HG03060 (cell line): Measurements from ENCODE around the gene ATP6V1G3.
"Not testable (repeated sequence)": the region's sequence is repeated elsewhere in the genome, so short reads cannot be mapped to it uniquely, and the experiment has no call there.

Experiments
- ATAC-seq: cut with Tn5 transposase; IDR thresholded peaks from one replicate; pipeline ENCODE4 v1.9.1; 2021; ENCODE audit warnings: low read depth, moderate number of reproducible peaks; ENCODE audit not compliant: unreplicated experiment

ATP6V1G3 gene

DNA sequence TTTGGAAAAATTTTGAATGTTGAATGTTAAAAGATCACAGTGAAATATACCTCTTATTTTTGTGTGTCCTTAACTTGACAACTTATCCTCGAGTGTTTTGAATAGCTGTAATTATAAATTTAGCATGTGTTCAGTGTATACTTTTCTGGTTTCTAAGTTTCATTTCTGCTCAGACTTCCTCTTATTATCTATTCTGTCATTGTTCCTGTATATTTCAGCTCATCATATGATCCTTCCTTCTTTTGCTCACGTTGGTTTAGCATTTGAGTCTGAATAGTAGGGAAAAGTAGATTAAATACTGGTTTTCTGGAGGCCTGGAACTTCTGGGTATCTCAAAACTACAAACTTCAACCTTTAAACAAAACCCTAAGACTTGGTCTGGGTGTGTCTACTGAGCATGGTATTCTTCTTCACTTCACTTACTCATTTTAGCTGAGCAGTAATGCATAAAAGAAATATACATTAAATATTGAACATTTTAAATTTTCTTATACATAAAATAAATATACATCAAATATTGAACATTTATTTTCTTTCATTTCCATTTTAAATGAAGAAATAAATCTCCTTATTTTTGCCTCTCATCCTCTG is 3.3 kb upstream of the ATP6V1G3 start:
- ATAC-seq, result peak; percentile 90

DNA sequence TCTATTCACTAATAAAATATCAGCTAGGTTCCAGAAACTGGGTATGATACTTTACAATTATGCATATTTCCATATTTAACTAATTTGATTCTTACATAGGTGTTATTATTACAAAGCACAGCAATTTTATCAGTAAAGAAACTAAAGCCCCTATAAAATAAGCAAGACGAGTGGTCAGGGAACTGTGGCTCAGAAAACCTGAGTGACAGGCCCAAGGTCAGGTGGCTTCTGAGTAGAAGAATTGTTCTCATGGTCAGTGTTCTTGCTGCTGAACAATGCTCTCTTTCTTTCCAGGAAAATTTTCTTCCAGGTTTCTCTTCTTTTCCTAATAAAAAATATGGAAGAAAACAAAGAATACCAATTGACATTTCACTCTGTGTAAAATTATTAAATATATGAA is 2.2 kb upstream of the ATP6V1G3 start:
- ATAC-seq, result no peak

DNA sequence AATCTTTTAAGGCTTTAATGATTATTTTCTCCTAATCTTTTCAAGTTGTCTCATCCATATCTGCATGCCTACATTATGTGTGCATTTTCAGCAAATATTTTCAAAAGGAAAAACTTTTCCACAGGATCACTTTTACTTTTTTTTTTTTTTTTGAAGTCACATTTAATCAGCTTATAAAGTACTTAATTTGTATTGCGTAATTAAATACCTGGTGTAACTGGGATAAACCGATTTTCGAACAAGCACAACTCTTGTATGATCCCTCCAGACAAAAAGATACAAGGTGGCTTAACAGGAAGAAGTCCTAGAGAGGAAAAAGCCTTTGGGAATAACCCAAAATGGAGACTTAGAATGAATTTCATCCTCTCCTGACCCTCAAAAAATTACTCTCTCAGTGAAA is 1.3 kb upstream of the ATP6V1G3 start:
- ATAC-seq, result no peak

DNA sequence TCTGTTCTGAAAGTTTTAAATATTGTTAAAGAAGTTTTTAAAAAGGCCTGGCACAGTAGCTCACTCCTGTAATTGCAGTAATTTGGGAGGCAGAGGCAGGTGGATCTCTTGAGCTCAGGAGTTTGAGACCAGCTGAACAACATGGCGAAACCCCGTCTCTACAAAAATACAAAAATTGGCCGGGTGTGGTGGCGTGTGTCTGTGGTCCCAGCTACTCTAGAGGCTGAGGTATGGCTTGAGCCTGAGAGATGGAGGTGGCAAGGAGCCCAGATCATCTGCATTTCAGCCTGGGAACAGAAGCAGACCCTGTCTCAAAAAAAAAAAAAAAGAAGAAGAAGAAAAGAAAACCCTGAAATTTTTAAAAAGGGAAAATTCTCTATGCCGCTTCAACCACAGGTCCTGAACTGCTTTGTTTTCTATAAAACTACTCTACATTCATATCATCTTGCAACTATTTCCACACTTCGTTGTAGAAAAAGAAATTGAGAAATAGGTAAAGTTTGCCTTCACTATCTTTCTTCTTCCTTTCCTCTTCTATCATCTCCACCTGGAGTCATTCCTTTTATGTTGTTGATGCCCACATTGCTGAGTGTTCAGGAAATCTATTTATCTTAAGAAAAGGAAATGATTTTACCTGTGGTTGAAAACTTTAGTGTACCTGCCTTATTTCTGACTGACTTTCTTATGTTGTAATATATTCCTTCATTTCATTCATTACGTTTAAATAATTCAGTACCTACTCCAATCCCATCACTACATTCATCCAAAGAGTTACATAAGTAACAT is 1.7 kb downstream of the ATP6V1G3 start:
- ATAC-seq, result no peak

DNA sequence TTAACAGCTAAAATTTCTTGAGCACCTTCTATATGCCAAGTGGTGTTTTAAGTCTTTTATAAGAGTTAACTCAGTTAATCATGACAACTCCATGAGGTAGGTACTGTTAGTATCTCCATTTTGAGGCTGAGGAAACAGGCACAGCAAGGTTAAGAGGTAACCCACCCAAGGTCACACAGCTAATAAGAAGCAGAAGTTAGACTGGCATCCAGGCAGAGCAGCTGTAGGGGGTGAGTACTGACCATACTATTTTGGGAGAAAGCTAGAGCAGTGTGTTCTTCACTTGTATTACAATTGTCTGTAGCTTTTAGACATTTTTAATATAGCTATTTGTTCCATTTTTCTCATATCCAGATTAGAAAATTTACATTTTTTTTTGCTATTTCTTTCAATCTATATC is 4.8 kb downstream of the ATP6V1G3 start:
- no peak for ATAC-seq

DNA sequence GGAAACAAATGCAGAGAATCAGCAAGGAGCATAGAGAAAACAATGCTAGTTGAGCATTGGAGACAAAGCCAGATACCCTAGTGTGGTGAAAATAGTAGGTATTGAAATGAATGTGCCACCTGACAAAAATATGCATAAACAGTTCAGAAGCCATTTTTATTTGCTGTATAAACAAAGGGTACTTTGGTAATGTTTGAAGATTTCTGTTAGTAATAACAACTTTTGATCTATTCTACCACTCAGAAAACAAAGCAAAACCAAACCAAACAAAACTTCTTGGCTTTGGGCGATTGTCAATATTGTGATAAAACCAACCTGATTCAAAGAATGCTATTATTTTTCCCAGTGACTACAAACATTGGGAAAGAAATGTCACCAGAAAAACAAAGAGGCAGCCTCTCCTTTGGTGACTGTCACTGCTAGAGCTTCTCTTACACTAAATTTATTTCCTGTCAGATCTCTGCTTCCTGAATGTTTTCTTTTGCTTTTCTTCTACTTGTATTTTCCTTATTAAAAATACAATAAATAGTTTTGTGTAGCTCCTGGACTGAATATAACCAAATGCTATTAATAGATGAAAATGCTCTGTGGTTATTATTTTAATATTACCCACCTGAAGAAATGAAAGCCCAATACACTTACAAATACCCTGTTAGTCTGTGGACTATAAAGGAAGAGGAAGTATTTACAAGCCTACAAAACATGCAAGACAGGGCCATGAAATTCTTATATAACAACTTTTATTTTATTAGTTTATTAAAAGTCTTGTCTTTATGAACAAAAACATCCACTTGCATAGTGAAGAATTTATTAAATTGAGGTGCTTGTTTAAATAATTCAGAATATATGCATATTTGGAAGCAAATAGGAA is 5.7 kb downstream of the ATP6V1G3 start:
- ATAC-seq, result no peak

DNA sequence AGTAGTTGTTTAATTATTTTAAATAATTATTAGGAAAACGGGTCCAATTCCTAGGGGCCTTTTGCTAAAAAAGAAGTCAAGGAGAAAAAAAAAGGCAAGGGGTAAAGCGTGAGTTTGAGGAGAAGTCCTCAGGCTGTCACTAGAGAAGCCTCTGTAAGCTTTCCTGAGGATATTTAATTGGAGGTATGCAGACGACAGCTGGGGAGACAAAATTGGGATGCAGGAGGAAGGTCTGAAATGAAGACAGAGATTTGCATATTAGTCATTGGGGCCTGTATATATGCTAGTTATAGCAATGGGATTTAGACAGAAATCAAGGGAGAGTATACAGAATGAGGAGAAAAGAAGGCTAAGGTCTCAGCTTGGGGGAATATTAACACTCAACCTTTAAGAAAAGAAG is 8.6 kb downstream of the ATP6V1G3 start:
- ATAC-seq, result no peak

DNA sequence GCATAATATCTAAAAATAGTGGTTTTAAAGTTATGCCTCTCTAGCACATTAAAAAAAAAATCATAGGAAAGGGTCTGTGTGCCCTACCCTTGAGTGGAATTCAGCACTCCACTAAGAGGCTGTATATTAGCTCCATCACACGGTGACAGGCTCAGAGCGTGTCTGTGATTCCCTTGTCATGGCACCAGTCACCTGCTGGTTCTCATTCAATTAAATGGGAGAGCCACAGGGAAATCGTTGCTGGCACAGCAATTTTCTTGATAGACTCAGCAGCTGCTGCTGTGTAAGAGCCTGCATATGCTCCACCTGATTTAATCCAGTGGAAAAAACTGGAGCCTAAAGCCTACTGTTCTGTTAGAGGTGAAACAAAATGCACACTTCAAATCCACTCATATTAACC is 9.5 kb downstream of the ATP6V1G3 start:
- no peak for ATAC-seq

DNA sequence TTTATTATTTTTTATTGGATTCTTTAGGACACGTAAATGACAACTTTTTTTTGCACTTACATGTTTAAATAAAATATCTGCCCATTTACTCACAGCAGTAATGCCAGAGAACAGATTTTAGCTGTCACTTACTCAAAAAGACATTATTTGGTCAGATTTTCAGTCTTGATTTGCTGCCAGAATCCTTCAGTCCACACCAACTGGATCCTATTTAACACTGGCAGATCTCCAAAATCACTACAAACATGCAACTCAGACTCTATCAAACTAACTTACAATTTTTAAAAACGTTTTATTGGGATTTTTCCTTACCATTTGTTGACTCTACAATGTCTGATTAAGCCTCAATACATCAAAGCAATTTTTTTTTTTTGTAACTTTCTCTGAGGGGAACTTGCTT is 11.1 kb downstream of the ATP6V1G3 start:
- no peak for ATAC-seq

DNA sequence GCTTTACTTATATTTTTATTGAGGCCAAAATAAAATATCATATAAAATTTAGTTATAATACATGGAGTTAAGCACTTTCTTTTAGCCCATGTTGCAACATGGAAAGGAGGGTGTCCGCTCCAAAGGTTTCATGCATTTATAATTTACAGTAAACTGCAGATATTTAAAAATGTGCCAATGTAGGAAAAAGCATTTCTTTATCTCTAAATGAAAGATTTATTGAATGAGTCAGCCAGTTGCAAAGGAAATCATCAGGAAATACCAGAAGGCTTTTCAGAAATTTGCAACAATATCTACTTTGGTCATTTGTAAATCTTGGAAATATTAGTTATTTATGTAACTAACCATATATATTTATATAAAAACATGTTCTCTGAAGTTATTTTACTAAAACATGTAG is 12.1 kb downstream of the ATP6V1G3 start:
- ATAC-seq, result no peak

DNA sequence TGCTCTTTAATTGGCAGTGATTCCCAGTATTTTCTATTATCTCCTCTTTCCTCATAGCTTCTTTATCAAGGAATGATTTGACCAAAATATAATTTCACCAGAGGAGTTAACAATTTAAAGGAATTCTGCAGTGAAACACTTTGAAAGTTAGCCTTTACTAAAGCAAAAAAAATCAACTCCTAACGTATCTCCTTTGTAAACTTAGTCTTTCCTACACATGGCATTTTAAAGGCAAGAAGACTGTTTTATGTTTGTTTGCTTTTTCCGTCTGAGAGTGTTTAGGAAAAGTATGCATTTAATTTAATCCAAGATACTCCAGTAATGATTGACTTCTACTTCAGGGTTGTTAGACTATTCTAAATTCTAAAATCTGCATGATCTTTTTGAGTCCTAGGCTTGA is 15.9 kb downstream of the ATP6V1G3 start:
- no peak for ATAC-seq

DNA sequence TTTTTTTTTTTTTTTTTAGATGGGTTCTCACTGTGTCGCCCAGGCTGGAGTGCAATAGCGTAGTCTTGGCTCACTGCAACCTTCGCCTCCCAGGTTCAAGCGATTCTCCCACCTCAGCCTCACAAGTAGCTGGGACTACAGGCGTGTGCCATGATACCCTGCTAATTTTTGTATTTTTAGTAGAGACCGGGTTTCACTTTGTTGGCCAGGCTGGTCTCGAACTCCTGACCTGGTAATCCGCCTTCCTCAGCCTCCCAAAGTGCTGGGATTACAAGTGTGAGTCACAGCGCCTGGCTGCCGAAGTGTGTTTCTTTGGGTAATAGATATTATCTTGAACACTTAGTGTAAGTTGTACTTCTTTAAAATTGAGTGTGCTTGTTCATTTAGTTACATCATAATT is 16.4 kb downstream of the ATP6V1G3 start:
- ATAC-seq, result not testable (repeated sequence)

DNA sequence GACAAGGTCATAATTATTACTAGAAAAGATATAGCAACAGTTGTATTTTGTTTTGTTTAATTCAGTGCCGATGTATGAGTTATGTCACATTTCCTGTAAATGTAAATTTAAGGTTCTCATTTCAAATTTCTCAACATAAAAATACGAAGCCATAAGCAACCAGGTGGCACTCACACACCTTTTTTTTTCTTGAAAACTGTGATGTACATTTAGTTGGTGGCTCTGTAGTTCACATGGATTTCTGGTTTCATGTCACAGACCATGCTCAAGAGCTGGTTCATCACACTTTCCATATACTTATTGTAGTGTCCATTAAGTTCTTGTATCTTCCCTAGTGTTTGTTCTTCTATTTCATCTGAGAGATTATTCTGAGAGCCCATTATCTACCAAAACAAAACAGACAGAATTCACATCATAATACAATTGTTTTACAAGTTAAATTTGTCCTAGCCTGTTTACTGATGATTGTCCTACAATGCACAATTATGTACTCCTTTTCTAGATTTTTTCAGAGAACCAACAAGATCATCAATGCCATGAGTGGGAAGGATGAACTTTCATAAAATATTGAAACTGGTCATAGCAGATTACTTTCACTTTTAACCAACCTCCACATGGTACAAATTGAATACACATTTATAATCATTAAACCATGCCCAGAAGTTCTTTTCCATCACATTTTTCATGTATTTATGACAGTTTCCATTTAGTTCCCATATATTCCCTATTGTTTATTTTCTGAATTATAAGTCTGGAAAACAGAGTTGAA is 17.1 kb downstream of the ATP6V1G3 start:
- no peak for ATAC-seq

DNA sequence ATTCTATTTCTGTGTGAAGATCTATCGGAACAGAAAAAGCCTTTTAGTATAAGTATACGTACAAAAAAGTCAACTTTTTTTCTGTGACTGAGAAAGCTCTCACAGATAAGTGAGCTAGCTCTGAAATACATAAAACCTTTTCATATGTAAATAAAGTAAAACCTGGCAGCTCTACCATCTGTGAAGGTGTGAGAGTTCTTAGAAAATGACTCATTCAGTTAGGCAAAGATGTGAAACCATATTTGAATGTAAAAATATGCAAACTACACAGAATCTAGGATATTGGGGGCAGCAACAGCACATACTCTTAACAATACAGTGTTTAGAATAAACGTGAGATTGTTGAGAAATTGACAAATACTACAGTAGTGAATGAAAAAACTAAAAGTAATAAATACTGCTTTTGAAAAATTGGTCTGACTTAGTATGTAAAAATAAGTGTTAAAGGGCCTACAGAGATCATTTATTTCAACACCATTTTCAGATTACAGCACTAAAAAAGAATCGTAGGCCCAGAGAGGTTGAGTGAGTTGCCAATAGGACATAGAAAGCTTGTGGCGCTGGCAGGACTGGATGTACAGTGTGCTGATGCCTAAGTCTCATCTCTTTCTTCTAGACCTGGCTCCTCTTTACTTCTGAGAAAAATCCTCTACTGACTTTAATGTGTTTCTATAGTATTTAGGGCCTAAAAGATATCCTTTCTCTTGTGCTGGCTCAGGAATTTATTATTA is 19.8 kb downstream of the ATP6V1G3 start:
- peak; percentile 95 for ATAC-seq

DNA sequence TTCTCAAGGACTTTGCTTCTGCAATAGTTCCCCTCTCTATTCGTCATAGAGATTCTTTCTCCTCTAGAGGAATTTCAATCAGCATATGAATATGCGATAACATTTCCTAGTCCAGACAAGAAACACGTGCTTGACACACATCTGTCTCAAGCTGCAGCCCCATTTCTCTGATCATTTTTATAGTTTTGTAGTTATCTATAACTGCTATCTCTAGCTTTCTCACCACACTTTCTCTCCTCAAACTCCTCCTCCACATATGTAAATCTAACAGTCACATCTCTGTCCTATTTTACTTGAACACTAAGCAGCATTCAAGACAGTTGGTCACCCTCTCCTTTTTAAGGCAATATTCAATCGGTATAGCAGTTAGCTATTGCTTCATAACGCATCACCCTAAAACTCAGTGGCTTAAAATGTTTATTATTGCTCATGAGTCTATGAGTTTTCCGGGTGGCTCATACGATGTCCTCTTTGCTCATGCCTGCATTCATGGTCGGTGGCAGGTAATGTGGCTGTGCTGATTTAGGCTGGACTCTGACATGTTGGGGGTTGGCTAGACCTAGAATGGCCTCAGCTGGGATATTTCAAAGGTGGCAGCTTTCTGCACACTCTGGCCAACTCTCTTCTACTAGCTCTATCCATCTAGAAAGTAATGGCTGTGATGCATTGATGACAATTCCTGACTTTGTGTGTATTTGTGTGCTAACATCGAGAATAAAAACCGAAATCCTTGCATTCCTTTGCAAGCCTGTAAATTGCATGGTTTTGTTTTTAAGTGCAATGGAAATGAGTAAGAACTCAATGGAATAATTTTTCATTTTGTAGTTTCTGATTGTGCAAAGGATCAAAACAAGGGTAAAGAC is 20.6 kb downstream of the ATP6V1G3 start:
- no peak for ATAC-seq

DNA sequence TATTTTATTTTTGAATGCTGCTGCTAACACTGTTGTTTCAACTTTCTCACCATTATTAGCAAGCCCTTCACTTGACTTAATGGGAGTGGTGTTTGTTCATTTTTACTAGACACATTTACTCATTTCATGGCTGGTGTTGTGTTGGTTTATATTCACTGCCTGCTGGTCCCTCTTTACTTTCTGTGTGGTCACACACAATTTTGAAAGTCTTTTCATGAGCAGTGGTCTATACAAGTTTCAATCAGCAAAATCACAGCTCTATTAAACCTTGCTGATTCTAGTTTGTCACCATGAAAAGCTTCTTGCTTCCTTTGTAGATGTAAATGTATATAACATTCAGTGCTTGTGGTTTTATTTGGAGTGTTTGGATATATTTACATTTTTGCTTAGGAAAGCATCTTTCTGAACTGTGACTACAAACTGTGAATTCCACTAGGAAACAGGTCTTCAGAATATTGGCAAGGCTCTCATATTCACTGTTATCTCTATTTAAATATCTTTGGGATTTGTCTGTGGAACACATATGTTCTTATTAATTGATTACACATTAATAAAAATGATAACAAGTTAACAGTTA is 22.8 kb downstream of the ATP6V1G3 start:
- no peak for ATAC-seq

DNA sequence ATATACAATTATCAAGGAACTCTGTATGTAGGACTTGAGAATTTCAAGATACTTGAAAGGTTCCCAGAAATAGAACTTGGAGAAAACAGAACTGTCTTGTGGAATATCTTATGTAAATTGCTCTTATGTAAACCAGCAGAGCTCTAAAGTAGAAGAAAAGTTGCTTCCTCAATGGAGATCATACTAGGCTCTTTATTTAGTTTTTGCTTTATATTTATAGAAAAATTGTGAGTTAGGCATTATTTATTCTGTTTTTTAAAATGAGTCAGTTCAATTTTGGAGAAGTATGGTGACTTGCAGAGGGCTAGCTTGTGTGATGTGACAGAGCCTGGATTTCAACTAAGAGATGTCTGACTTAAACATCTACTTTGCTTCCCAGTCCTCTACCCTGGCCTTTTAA is 40.4 kb downstream of the ATP6V1G3 start:
- ATAC-seq, result no peak

DNA sequence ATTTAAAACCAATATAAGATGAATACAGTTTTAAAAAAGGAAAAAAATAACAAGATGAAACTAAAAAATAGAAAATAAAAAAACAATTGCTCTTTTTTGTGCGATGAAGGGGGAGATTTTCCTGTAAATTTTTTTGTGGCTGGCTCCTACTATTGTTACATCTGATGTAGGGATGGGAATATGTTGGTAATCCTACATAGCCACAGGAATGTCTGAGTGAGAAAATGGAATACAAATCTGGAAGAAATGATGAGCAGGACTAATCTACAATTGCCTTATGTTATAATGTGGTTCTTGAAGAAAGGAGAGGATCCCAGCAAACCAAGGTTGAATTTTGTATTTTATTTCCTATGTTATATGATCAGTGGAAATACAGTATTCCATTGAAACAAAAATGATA is 40.9 kb downstream of the ATP6V1G3 start:
- ATAC-seq, result no peak

DNA sequence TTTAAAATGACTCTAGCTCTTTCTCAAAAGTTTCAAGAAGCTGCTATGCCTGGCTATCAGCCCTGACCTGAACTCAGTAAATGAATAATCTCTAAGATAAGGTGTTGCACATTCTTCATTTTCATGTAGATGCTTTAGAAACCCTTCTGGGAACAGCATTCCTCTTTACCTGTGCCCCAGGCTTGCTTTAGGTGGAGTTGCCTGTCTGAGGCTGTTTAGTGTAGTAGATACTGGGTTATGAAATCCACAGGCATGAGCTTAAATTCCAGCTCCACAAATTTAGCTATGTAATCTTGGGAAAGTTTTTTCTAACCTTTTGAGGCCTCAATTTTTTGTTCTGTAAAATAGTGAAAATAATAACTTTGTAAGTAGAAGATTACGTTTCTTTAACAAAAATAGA is 41.6 kb downstream of the ATP6V1G3 start:
- ATAC-seq, result no peak
